D721Med (cell line): ENCODE results near the gene DHCR7.
A peak's percentile ranks its signal among the peaks of the same experiment; 100 is the strongest.

ENCODE experiments used
- DNase-seq: peaks from one replicate; pipeline ENCODE4 v3.0.0; 2011; ENCODE audit warnings: low spot score; ENCODE audit not compliant: insufficient read length
- FAIRE-seq: peaks from 2 replicates; lab custom pipeline; 2011; peaks lifted over from hg19 to GRCh38; lab: Jason Lieb, UNC
- TF ChIP-seq, protein P1 (sequence below): IDR thresholded peaks from 2 replicates; pipeline ENCODE4 v1.5.1; 2012; ENCODE audit warnings: mild to moderate bottlenecking, control low read depth; ENCODE audit not compliant: insufficient read depth; ENCODE audit errors: missing control alignments

The DHCR7 gene, protein sequence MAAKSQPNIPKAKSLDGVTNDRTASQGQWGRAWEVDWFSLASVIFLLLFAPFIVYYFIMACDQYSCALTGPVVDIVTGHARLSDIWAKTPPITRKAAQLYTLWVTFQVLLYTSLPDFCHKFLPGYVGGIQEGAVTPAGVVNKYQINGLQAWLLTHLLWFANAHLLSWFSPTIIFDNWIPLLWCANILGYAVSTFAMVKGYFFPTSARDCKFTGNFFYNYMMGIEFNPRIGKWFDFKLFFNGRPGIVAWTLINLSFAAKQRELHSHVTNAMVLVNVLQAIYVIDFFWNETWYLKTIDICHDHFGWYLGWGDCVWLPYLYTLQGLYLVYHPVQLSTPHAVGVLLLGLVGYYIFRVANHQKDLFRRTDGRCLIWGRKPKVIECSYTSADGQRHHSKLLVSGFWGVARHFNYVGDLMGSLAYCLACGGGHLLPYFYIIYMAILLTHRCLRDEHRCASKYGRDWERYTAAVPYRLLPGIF

GRCh38 chr11:71448257-71449171 is at the start of gene DHCR7:
Gene DHCR7, minus strand, starts transcription at chr11:71448393. Its CDS starts 3,441 bp downstream, at chr11:71444952.
- peak; percentile 97 for DNase-seq
- no peak for FAIRE-seq
- TF ChIP-seq, protein P1, sequence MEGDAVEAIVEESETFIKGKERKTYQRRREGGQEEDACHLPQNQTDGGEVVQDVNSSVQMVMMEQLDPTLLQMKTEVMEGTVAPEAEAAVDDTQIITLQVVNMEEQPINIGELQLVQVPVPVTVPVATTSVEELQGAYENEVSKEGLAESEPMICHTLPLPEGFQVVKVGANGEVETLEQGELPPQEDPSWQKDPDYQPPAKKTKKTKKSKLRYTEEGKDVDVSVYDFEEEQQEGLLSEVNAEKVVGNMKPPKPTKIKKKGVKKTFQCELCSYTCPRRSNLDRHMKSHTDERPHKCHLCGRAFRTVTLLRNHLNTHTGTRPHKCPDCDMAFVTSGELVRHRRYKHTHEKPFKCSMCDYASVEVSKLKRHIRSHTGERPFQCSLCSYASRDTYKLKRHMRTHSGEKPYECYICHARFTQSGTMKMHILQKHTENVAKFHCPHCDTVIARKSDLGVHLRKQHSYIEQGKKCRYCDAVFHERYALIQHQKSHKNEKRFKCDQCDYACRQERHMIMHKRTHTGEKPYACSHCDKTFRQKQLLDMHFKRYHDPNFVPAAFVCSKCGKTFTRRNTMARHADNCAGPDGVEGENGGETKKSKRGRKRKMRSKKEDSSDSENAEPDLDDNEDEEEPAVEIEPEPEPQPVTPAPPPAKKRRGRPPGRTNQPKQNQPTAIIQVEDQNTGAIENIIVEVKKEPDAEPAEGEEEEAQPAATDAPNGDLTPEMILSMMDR = no peak

DNA sequence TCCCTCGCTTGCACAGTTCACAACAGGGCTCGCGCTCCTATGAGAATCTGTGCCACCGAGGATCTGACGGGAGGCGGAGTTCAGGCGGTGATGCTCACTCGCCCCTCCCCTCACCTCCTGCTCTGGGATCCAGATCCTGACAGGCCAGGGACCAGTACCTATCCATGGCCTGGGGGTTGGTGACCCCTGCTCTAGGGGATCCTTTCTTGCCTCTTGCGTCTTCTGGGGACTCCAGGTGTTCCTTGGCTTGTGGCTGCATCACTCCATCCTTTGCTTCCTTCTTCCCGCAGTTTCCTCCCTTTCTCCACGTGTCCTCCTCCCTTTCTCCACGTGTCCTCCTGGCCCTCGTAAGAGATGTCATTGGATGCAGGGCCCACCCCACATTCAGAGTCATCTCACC is 48.2 kb upstream of the DHCR7 start:
- FAIRE-seq (no peak), DNase-seq (no peak)
- TF ChIP-seq, protein P1 = no peak

DNA sequence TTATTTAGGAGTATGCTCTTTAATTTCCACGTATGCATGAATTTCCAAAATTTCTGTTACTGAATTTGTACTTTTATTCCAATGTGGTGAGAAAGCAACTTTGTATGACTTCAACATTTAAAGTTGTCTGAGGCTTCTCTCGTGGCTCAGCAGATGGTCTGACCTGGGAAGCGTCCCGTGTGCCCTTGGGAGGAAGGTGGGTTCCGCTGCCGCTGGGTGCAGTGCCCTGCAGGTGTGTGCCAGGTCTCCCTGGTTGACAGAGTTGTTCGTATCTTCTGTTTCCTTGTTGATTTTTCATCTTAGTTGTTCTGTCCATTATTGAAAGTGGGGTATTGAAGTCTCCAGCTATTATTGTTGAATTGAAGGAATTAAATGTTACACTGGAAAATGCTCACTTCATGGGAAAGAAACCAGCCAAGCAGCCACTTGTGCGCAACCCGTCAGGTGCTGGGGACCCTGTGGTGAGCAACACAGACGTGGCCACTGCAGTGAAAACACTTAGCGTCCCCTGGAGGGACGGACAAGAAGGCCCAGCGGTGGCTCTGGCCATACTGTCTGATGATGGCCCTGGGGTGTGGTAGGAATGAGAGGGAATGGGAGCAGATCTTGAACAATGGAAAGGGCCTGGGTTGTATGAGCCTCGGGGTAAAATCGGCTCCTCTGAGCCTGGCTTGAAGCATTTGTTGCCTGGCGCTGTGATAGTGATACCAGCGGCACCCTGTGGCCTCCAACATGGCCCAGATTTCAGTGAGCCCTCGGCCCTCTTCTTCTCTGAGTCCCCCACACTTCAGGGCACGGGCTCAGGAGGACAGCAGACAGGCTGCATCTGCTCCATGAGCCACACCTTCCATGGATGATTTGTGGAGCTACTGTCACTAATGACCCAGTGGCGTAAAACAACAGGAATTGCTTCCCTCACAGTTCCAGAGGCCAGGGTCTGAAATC is 47.4 kb upstream of the DHCR7 start:
- TF ChIP-seq, protein P1 = no peak
- no peak for DNase-seq
- FAIRE-seq = no peak

DNA sequence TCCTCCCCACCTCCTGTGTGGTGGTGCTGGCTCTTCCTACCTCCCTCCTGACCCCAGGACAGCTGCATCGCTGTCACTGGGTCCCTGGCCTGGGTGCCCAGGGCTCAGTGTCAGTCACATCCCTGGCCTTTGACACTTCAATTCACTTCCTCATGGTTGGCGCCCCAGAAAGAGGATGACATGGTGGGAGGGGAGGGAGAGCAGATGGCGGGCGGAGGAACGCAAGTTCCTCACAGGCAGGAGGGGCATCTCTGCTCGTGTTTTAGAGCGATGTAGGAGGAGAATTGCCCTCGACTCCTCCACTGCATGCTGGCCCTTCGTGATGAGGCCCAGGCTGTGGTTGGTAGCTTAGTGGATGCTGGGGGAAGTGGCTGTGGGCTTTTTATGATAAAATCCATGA is 43.7 kb upstream of the DHCR7 start:
- TF ChIP-seq, protein P1 = no peak
- FAIRE-seq (no peak), DNase-seq (no peak)

DNA sequence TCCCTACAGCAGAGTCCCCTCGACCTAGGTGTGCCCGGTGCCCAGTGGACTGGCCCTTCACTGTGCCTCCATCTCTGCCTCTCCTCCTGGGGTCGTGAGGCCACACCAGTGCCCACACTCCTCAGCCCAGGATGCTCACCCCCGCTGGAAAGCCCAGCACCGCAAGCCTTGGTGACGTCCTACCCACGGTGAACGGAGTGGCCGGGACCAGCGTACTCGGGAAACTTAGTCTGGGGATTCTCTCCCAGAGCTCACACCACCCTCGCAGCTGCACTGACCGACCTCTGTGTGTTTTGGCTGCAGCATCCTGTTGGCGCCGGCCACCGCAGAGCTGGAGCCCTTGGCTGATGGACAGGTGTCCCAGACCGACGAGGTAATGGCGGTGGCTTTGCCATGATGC is 43.3 kb upstream of the DHCR7 start:
- TF ChIP-seq, protein P1 = no peak
- FAIRE-seq = no peak
- DNase-seq = no peak

GRCh38 chr11:71490731-71491390 is 42.7 kb upstream of the DHCR7 start:
- no peak for DNase-seq
- FAIRE-seq = no peak
- TF ChIP-seq, protein P1 = no peak
